Activated naive CD4-positive, alpha-beta T cell treated with anti-CD3 and anti-CD28 coated beads, Interleukin-2, amount 50 U/mL, for 72 hours (primary cell): ENCODE data around the gene C10orf105. TPM values are rescaled to one million over a fixed set of nuclear protein-coding genes. Genes with fewer than 3 reads are reported as not detected.

ENCODE experiments used
- ATAC-seq, 2 donors: fragments of 150-1000 bp; cut with Tn5 transposase; 2 replicates each; pipeline ENCODE4 v1.10.0; 2021; ENCODE audit warnings: mild to moderate bottlenecking in 2 of 2, moderate library complexity in 2 of 2
- DNase-seq, 2 donors: peaks; one replicate each; pipeline ENCODE4 v3.0.0; 2021 to 2022; ENCODE audit warnings: low spot score in 2 of 2
- H3K27ac Mint-ChIP-seq, 2 donors: one replicate each; pipeline ENCODE4 v1.8.0; 2022; ENCODE audit warnings: mild to moderate bottlenecking in 2 of 2, mixed read lengths in 2 of 2
- H3K36me3 Mint-ChIP-seq, 2 donors: one replicate each; pipeline ENCODE4 v1.8.0; 2022; ENCODE audit warnings: mixed read lengths in 2 of 2
- H3K9me3 Mint-ChIP-seq, 2 donors: one replicate each; pipeline ENCODE4 v1.8.0; 2022; ENCODE audit warnings: mixed read lengths in 2 of 2
- total RNA-seq, 2 donors: library from RNA; stranded (reverse); gene quantifications; one replicate each; pipeline ENCODE4 v1.2.3, GENCODE V29; 2022

C10orf105 gene, protein sequence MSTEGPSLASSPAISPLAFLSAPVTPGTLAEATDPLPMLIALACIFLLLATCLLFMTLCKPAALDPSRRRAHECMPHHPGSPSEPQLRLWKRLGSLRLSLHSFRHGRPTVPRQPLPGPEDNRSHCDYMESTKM
- total RNA-seq: under 1 TPM; 0.45 to 0.68 TPM

DNA sequence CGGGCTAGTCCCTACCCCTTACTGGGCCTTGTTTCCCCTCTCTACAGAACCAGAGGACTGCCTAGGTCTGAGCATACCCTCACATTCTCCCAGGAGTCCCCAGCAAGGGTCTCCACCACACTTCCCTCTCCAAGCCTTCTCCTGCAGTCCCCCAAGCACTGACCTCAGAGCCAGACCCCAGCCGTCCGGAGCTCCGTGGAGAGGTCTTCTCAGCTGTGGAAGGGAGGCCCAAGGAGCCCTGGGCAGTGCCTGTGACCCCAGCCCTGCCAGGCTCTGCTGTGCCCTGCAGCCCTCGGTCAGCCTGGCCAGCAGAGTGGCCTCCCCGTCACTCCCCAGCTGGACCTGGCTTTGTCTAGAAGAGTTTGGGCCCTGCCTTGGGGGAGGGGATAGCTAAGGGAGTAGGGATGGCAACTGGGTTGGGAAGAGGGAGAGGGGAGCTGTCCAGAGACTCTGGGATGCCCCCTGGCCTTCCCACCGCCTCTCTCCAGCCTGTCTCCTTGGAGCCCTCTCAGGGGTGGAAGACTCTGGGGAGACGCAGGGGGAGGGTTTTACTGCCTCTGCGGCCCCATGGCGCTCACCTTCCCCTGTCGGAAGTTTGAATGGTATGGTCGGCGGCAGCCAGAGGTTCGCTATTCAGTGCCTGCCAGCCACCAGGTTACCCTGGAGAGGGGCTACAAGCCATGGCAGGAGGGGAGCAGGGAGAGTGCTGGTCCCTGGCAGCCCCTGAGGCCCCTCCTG is at the start of gene C10orf105:
C10orf105 (minus strand) TSS at position 315 of the 738 bp plus-strand sequence. CDS start 3,441 bp downstream, outside the sequence.
- no peaks in the 10 kb centered on the region for H3K9me3 Mint-ChIP-seq
- H3K36me3 Mint-ChIP-seq: peaks cover 0 to 4% of the 10 kb centered on the region in 2 donors
- ATAC-seq: no peak
- no peak for DNase-seq
- peak within 1 kb of the TSS; percentile 56 to 75 for H3K27ac Mint-ChIP-seq

DNA sequence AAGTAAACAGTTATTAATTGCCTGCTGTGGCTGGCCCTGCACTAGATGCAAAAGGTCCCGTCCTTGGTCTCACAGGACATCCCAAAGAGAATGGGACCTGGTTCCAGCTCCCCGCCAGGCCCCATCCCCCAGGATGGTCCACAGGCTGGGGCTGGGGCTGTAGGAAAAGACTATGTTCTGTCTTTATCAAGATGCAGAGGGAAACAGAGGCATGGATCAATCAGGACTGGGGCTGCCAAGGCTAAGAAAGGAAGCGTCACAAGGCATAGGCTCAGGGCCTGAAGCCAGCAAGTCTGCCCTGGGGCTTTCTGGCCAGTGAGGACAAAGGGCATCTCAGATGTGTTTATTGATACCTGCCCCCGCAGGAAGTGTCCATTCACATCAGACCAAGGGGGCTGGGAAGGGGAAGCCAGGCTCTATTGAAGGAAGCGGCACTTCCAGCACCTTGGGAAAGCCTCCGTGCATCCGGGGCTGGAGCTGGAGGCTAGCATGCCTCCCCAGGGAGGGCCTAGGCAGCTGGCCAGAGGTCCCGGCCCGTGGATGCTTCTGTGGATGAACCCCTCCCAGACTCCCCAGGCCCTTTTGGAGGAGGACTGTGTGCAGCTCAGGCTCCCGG is 48.0 kb upstream of the C10orf105 start:
- ATAC-seq (no peak), DNase-seq (no peak)
- Mint-ChIP-seq H3K27ac (peak overlapping the region; percentile 88 to 96), H3K36me3 (peaks cover 6 to 46% of the 10 kb centered on the region in 2 donors), H3K9me3 (no peaks in the 10 kb centered on the region)

DNA sequence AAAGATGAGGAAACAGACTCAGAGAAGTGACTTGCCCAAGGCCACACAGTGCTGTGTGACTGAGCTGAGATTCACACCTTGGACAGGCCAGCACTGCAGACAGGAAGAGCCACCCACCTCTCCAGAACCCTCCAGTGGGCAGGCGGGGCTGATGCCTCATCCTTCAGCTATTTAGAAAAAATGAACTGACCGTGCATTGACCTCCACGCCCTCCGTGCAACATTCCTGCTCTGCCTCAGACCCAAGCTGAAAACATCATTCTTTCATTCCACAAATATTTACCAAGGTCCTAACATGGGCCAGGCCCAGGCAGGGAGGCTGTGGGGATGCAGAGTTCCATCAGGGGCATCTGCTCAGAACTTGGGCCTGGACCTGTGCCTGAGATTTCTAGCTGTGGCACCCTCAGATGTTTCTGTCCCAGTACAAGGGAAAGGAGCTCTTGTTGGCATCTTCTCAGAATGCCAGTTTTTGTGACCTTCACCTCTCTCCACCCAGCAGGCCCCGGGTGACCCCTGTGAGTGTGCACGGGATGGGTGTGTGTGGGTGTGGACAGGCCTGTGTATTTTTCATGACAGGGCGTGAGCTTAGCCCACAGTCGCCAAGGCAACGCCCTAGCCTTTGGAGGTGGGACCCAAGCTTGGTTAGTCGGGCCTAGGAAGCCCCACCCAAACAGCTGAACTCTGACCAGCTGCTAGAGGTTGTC is 47.3 kb upstream of the C10orf105 start:
- ATAC-seq: peak in 1 of 2 donors; percentile 11
- Mint-ChIP-seq H3K36me3 (peaks cover 6 to 39% of the 10 kb centered on the region in 2 donors), H3K27ac (peak overlapping the region; percentile 88 to 89), H3K9me3 (no peaks in the 10 kb centered on the region)
- DNase-seq: no peak

DNA sequence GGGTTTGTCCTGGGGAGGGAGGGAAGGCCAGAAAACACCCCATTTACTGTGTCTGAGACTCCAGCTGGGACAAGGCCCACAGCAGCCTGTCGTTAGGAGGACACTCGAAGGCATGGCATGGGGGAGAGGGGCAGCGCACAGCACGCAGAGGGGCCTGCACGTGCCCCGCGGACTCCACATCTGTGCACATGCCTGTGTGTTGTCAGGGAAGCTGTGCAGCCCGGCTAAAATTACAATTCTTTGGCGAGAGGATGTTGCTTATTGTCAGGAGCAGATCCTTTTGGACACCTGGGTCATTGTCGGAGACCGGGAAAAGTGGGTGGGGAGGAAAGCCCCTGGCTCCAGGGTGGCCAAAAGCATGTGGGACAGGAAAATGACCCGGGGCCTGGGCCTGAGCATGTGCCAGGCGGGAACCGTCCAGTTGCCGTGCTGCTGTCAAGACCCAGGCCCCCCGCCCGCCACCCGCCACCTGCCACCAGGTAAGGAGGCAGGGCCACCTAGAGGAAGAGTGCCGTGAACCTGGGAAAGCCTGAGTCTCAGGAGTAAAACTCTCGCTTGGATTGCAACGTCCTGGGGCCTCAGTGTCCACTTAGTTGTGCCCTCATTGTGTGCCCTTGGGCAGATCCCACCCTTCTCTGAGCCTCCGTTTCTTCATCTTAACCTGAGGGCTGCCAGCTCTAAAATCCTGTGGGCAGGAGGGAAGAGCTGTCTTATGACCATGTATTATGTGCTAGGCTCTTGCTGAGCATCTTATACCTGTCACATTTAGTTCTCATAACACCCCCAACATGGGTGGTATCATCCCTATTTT is 46.5 kb upstream of the C10orf105 start:
- ATAC-seq: no peak
- no peak for DNase-seq
- H3K9me3 Mint-ChIP-seq: no peaks in the 10 kb centered on the region
- peak overlapping the region; percentile 88 to 93 for H3K27ac Mint-ChIP-seq
- H3K36me3 Mint-ChIP-seq: peaks cover 6 to 31% of the 10 kb centered on the region in 2 donors

DNA sequence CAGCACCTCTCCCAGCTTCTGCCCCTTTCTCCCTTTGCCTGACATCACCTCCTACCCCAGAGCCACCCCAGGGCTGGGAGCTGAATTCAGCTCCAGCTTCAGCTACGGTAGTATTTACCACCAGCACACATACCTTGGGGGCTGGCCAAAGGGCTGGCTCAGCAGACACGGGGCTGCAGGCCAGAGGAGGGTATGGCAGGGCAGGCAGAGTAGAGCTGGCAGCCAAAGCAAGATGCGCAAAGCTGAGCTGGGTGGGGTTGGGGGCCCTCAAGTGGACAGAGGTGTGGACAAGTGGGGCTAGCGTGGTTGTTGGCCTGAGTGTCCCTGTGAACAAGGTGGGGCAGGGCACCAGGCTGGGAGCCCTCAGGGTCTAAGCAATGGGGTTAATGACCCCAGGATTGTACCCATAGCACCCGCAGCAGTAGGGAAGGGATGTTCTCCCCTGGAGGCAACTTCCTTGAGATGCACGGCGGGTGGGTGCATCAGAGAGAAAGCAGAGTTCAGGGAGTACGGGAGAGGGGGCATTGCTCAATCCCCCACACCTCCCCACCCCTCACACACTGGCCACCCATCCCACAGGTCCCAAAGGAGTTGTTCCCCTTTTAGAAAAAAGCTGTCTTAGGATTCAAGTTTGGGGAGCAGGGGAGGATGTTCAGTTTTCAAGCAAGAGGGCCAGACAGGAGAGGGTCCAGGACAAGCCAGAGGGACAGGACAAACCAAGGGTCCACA is 45.8 kb upstream of the C10orf105 start:
- Mint-ChIP-seq H3K36me3 (peaks cover 9 to 25% of the 10 kb centered on the region in 2 donors), H3K27ac (peak overlapping the region; percentile 88 to 93), H3K9me3 (no peaks in the 10 kb centered on the region)
- no peak for DNase-seq
- ATAC-seq: no peak

DNA sequence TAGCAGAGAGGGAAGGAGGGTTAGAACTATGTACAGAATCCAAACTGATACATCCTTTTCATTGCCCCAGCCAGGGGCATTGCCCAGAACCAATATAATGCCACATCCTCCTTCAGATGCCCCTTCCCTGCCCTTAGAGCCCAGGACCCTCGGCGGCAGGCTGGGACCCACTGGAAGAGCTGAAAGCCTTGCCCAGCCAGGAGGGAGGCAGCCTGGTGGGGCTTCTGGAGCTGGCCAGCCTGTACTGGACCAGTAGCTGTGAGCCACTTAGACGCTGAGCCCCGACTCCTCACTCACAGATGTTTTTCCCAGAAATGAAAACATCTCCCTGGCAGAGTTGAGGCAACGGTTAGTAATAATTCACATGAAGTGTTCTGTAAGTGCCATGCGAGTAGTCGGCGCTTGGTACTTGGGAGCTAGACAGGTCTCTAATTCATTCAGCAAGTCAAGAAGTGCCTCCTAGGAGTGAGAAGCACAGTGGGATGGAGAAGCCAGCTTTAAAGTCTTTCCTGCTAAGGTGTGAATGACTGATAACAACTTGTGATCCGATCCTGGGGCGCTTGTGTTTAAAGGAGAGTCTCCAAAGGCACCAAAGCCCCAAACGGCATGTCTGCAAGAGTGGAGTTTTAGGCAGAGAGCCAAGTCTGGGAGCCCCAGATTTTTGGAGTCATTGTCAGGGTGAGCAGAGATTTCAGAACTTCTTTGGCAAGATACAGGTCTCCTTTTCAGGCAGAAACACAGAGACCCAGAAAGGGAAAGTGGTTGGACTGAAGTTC is 44.0 kb upstream of the C10orf105 start:
- no peak for ATAC-seq

DNA sequence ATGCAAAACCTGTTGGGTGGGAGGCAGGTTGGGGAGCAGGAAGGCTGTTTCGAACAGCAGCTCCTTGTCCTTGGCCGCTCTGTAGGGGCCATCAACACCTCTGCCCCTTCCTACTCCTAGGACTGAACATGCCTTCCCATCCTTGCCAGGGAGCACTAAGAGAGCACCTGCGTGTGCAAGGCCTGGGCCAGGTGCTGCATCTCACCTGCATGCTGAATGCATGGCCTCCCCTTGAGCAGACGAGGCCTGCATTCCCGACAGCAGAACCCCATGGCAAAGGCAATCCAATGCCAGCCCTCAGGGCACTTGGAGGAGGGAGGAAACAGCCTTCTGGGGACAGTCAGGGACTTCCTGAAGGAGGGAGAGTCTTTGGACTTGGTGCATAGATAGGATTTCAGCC is 42.7 kb upstream of the C10orf105 start:
- ATAC-seq (no peak), DNase-seq (no peak)
- peak overlapping the region in 1 of 2 donors; percentile 55 for H3K27ac Mint-ChIP-seq
- no peaks in the 10 kb centered on the region for H3K9me3 Mint-ChIP-seq
- peaks cover 12 to 18% of the 10 kb centered on the region in 2 donors for H3K36me3 Mint-ChIP-seq

More for the DNA sequence above, 44.0 kb upstream of the C10orf105 start:
- DNase-seq: no peak
- H3K36me3 Mint-ChIP-seq: peaks cover 12 to 18% of the 10 kb centered on the region in 2 donors
- H3K9me3 Mint-ChIP-seq: no peaks in the 10 kb centered on the region
- peak overlapping the region; percentile 88 to 93 for H3K27ac Mint-ChIP-seq

DNA sequence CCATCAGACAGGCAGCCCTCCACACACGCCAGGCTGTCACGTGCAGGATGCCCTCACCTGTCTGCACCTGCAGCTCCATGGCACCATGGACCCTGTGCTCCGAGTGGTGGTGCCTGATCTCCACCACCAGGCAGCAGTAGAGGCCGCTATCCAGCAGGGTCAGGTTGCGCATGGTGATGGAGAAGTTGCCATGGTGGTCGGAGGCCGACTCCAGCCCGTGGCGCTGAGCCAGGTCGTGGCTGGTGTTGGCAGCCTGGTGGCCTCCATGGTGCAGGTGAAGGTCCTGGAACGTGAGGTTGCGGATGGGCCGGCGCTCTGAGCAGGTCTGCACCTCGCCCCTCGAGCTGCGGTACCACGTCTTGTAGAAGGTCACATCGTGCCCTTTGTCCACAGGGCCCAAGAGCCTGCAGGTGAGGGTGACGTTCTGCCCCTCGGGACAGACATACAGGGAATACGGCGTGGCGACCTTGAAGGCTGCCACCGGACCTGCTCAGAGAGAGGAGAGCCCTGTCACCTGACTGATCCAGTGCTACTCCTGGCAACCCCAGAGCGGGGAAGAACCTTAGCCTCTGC is 42.0 kb upstream of the C10orf105 start:
- Mint-ChIP-seq H3K36me3 (peaks cover 8 to 14% of the 10 kb centered on the region in 2 donors), H3K9me3 (no peaks in the 10 kb centered on the region), H3K27ac (peak overlapping the region; percentile 35 to 66)
- DNase-seq (no peak), ATAC-seq (no peak)

DNA sequence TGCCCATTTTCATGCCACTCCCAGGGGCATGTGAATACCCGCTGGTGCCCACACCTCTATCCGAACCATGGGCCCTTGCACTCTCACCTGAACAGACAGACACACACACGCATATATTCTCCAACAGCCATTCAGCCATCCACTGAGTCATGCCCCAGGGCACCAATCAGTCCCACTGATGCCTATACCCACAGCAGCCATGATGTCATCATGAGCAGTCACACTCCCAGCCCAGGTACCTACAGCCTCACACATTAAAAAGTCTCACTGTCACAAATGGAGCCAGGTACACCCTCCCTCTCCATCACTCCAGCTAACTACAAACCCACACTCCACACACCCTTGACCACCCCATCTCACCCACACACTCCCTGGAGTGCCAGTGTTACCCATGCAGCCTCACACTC is 41.5 kb upstream of the C10orf105 start:
- no peaks in the 10 kb centered on the region for H3K9me3 Mint-ChIP-seq
- H3K27ac Mint-ChIP-seq: peak overlapping the region; percentile 35 to 66
- peaks cover 8 to 16% of the 10 kb centered on the region in 2 donors for H3K36me3 Mint-ChIP-seq
- DNase-seq (no peak), ATAC-seq (peak; percentile 29 to 83)

DNA sequence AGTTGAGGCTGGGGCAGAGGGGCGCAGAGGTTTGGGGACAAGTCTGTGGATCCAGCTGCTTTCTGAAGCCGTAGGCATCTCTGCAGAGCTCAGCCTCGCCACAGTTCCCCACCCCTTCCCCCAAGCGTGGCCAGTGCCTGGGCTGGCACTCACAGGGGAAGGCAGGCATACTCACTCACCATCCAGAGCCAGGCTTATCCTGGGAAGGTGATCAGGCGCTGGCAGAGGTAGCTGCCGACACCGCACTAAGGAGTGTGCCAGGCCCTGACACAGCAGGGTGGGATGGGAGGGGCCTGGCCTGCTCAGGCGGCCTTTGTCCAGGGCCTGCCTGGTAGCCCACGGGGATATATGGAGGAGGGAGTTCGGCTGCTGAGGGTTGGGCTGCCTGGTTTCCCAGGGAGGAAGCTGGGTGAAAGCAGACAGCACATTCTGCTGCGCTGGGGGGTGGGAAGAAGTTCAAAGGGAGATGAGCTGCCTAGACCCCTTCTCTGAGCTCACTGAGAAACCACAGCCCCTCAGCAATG is 37.9 kb upstream of the C10orf105 start:
- Mint-ChIP-seq H3K9me3 (no peaks in the 10 kb centered on the region), H3K27ac (peak overlapping the region; percentile 84 to 92), H3K36me3 (peaks cover 27 to 30% of the 10 kb centered on the region in 2 donors)

DNA sequence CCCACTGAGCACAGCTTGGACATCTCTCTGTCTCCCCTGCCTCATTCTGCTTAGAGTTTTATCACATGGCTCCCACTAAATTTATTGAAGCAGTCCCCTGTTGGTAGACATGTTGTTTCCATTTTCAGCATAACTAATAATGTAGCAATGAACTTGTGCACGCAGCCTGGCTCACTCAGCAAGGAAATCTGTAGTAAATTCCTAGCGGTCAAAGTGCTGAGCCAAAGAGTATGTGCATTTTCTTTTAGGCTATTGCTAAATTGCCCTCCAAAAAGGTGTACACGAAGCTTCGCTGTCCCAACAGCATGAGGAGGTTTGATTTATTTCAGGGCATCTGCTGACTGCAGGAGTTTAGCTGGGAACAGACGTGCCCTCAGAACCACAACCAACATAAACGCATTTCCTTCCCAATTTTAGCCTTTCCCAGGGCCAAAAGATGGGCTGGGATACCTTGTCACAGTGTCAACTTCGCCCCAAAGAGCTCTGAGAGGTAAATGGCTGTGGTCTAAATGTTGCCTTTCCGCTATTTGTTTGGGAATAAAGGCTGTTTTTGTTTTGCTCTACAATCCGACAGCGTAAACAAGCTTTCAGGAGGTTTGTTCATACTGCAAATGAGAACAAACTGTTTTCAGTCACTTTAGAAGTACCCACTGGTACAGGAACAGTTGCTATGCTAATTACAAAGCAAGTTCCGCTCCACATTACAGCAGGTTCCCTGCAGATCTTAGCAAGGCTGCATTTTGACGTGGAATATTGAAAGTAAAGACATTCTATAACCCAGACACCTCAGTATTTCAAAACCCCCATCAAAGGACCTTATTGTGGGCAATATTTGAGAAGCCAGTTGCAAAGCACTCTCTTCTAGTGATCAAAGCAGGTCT is 37.0 kb upstream of the C10orf105 start:
- no peak for DNase-seq
- H3K27ac Mint-ChIP-seq: peak overlapping the region; percentile 84 to 92
- H3K36me3 Mint-ChIP-seq: peaks cover 31 to 34% of the 10 kb centered on the region in 2 donors
- H3K9me3 Mint-ChIP-seq: no peaks in the 10 kb centered on the region
- peak; percentile 68 to 95 for ATAC-seq

More for the DNA sequence above, 37.9 kb upstream of the C10orf105 start:
- DNase-seq (no peak), ATAC-seq (peak in 1 of 2 donors; percentile 5)

DNA sequence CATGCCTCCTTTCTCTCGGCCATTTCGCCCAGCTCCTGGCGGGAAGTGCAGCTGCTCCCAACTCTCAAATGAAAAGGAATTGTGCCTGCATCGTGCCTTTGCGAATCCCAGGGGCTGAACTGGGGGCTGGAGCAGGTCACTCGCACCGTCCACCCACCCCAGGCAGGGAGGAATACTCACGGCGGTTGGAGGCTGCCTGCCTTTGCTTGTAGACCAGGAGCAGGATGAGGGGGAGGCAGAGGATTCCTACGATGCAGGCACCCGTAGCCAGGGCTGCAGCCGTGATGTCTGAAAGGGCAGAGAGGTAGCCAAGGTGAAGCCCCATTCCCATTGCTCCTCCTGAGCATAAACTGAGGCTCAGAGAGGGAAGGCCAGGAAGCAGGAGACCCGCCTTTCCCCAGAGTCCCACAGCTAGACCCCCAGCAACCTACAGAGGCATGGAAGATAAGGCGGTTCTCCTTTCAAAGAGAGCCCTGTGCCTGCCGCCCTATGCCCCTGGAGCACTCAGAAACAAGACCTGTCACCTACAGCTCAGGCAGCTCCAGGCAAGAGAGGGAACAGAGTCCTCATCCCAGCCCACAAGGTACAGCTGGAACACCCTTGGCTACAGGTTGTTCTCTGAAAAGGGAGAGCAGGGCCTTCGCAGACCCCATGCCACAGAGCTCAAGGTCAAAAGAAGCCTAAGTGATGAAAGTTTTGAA is 35.8 kb upstream of the C10orf105 start:
- ATAC-seq: no peak
- peak overlapping the region in 1 of 2 donors; percentile 85 for H3K27ac Mint-ChIP-seq

DNA sequence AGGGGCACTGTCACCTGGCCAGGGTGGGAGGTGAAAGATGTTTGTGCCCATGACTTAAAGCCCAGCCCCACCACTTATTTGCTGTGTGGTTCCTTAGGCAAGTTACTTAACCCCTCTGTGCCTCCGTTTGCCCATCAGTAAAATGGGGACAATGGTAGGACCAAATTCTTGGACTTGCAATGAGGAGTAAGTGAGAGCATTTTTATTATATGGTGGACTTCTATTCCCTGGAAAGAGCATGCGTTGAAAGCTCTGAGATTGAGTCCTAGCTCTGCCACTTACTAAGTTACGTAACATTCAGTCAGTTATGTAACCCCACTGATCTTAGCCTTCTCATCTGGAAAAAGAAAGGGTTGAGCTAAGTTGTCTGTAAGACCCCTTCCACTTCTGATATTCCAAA is 35.0 kb upstream of the C10orf105 start:
- DNase-seq (no peak), ATAC-seq (no peak)
- no peaks in the 10 kb centered on the region for H3K9me3 Mint-ChIP-seq
- H3K36me3 Mint-ChIP-seq: peaks cover 31 to 36% of the 10 kb centered on the region in 2 donors
- H3K27ac Mint-ChIP-seq: peak overlapping the region in 1 of 2 donors; percentile 85

More for the DNA sequence above, 35.8 kb upstream of the C10orf105 start:
- no peaks in the 10 kb centered on the region for H3K9me3 Mint-ChIP-seq
- no peak for DNase-seq
- H3K36me3 Mint-ChIP-seq: peaks cover 31 to 38% of the 10 kb centered on the region in 2 donors
